ENCODE data around the gene ARHGAP42. TPM values are rescaled to one million over a fixed set of nuclear protein-coding genes. Genes with fewer than 3 reads are reported as not detected.

The ARHGAP42 gene
- total RNA-seq, 2 donors from 2014 or later, result 14.9 to 20.0 TPM

GRCh38 chr11:100778166-100778785, 91.2 kb downstream of the ARHGAP42 start:
- intact Hi-C loops (cut with DNase I), result no loop called here
- DNase-seq (ENCODE audit: low spot score), result no peak

- DNase-seq (ENCODE audit: low spot score), result no peak
- intact Hi-C loops (cut with DNase I), result no loop called here
Observed at GRCh38 chr11:100780470-100780869, 93.4 kb downstream of the ARHGAP42 start.

GRCh38 chr11:100785148-100785983, 98.3 kb downstream of the ARHGAP42 start:
- intact Hi-C loops (cut with DNase I), result no loop called here
- DNase-seq (ENCODE audit: low spot score), result no peak

- intact Hi-C loops (cut with DNase I), result no loop called here
- DNase-seq (ENCODE audit: low spot score), result no peak
Observed at GRCh38 chr11:100788561-100789295, 101.6 kb downstream of the ARHGAP42 start.

- no peak for DNase-seq (ENCODE audit: low spot score)
- intact Hi-C loops (cut with DNase I), result no loop called here
Observed at GRCh38 chr11:100789500-100789899, 102.4 kb downstream of the ARHGAP42 start.

- DNase-seq (ENCODE audit: low spot score), result no peak
- intact Hi-C loops (cut with DNase I), result no loop called here
Observed at GRCh38 chr11:100790073-100790472, 103.0 kb downstream of the ARHGAP42 start.

GRCh38 chr11:100791103-100791502, 104.0 kb downstream of the ARHGAP42 start:
- intact Hi-C loops (cut with DNase I), result no loop called here
- DNase-seq (ENCODE audit: low spot score), result no peak

GRCh38 chr11:100791860-100792259, 104.8 kb downstream of the ARHGAP42 start:
- DNase-seq (ENCODE audit: low spot score), result no peak
- intact Hi-C loops (cut with DNase I), result no loop called here

- intact Hi-C loops (cut with DNase I), result no loop called here
- DNase-seq (ENCODE audit: low spot score), result no peak
Observed at GRCh38 chr11:100793525-100793924, 106.4 kb downstream of the ARHGAP42 start.

GRCh38 chr11:100794446-100794845, 107.4 kb downstream of the ARHGAP42 start:
- intact Hi-C loops (cut with DNase I), result no loop called here
- DNase-seq (ENCODE audit: low spot score), result no peak

- intact Hi-C loops (cut with DNase I), result no loop called here
- no peak for DNase-seq (ENCODE audit: low spot score)
Observed at GRCh38 chr11:100799445-100799844, 112.4 kb downstream of the ARHGAP42 start.

- intact Hi-C loops (cut with DNase I), result no loop called here
- DNase-seq (ENCODE audit: low spot score), result no peak
Observed at GRCh38 chr11:100800202-100800601, 113.1 kb downstream of the ARHGAP42 start.

GRCh38 chr11:100801225-100801999, 114.3 kb downstream of the ARHGAP42 start:
- DNase-seq (ENCODE audit: low spot score), result no peak
- intact Hi-C loops (cut with DNase I), result no loop called here

- intact Hi-C loops (cut with DNase I), result no loop called here
- DNase-seq (ENCODE audit: low spot score), result no peak
Observed at GRCh38 chr11:100805506-100806199, 118.6 kb downstream of the ARHGAP42 start.

- no peak for DNase-seq (ENCODE audit: low spot score)
Observed at GRCh38 chr11:100806296-100806695, 119.2 kb downstream of the ARHGAP42 start.

GRCh38 chr11:100808904-100809491, 121.9 kb downstream of the ARHGAP42 start:
- no peak for DNase-seq (ENCODE audit: low spot score)
- intact Hi-C loops (cut with DNase I), result no loop called here

More at GRCh38 chr11:100806296-100806695, 119.2 kb downstream of the ARHGAP42 start:
- intact Hi-C loops (cut with DNase I), result no loop called here

GRCh38 chr11:100810146-100810545, 123.1 kb downstream of the ARHGAP42 start:
- DNase-seq (ENCODE audit: low spot score), result no peak
- intact Hi-C loops (cut with DNase I), result no loop called here

- DNase-seq (ENCODE audit: low spot score), result no peak
- intact Hi-C loops (cut with DNase I), result no loop called here
Observed at GRCh38 chr11:100810666-100811065, 123.6 kb downstream of the ARHGAP42 start.

Data from posterior vena cava (tissue), 2 donors.